ENCODE results near the gene CELF2.

The CELF2 gene

DNA sequence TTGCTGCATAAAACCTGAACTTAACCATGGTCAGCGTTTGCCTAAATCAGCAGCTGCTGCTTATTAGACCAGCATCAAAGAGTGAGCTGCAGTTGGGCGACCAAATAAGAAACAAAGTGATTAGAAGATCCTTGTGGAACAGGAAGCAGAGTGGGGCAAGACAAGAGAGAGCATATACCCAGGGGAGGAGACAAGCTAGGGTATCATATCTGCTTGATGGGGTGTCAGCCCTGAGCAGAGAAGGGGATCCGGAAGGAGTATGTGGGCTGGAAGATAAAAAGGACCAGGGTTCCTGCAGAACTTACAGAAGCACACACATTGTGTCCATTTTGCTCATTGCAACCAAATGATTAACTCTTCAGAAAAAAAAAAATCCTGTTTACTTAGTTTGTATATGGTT lies 213.6 kb downstream of the CELF2 start:
- DNase-seq: no peak

GRCh38 chr10:11232222-11232961 lies 214.7 kb downstream of the CELF2 start:
- peak; percentile 50 for DNase-seq

DNA sequence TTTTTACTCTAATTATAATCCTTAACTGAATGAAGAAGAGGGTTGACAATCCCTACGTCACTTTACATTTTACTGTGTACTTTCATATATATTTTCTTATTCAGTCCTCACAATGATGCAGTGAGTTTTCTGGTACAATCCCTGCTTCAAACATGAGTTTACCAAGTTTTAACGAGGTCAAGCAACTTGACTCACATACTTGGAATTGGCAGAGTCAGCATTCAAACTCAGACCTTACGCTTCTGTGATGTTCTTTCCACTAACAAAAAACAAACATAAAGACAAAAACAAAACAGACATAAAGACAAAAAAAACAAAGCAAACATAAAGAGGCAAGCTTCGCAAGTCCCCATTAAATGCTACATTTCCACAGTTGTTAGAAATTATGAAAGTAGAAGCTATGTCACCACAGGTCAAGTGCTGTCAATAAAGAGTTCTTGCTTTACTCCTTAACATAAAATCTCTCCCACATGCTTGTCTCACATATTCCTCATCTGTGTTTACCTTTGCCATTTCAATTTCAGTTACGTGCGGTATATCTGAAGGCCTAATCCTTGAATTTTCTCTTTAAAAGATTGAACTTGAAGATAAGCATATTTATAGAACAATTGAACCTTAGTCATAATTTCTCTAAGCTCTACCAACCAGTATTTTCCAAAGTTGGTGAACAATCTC lies 217.3 kb downstream of the CELF2 start:
- DNase-seq: no peak

- DNase-seq: no peak
These were observed 218.1 kb downstream of the CELF2 start for GRCh38 chr10:11235771-11236170.

GRCh38 chr10:11236234-11236633 lies 218.6 kb downstream of the CELF2 start:
- peak; percentile 54 for DNase-seq

DNA sequence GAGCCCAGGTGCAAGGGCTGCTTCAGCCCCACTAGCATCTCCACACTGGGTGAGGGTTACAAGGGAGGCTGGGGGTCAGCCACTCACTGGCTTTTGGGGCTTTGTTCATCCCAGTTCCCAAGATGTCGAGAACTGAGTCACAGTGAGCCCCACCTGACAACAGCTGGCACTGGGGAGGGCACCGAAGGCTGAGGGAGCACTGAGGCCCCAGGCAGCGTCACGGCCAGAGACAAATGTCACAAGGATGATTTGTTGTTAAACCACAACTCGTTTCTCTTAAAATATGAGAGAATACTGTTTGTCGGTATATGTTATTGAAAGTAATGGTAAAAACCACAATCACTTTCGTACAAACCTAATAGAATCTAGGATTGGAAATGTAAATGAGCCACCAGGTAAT lies 219.9 kb downstream of the CELF2 start:
- peak; percentile 54 for DNase-seq

- DNase-seq: no peak
These were observed 221.2 kb downstream of the CELF2 start for GRCh38 chr10:11238893-11239292.

- DNase-seq: no peak
These were observed 223.0 kb downstream of the CELF2 start for GRCh38 chr10:11240641-11241040.

DNA sequence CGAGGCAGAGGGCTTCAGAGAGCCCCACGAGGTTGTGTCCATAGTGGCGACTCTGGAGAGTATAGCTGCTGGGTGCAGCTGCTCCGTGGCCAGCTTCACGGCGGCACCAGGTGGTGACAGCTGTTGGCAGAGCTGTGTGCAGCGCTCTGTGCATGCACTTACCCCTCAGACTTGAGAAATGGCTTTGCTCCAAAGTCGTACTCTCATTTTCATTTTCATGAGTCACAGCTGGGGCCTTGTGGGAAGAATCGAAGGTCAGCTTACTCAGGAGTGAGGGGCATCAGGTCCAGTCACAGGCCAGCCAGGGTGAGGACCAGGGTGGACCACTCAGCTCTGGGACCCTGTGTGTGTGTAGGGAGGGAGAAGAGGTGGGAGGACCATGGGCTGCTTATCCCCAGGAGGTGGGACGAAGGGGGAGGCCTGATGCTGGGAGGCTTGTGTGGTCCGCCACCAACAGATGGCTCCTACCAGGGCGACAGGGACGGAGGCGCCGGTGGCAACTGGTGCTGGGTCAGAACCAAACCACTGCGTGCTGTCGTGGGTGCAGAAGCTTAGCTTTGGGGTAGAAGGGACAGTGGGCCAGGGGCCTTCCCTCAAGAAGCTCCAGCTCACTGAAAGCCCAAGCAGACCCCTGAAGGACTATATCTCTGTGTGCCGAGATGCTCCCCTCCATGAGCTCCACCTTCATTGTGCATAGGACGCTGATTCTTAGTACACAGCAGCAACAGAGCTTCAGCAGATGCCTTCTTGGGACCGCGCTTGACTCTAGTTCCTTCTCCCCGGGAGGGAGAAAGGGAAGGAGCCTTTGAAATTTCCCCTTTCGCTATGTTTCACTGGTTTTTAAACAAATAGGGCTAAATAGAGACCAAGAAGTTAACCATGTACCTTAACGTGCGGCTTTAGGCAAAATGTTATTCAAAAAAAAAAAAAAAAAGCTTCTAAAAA lies 225.0 kb downstream of the CELF2 start:
- DNase-seq: peak; percentile 42

DNA sequence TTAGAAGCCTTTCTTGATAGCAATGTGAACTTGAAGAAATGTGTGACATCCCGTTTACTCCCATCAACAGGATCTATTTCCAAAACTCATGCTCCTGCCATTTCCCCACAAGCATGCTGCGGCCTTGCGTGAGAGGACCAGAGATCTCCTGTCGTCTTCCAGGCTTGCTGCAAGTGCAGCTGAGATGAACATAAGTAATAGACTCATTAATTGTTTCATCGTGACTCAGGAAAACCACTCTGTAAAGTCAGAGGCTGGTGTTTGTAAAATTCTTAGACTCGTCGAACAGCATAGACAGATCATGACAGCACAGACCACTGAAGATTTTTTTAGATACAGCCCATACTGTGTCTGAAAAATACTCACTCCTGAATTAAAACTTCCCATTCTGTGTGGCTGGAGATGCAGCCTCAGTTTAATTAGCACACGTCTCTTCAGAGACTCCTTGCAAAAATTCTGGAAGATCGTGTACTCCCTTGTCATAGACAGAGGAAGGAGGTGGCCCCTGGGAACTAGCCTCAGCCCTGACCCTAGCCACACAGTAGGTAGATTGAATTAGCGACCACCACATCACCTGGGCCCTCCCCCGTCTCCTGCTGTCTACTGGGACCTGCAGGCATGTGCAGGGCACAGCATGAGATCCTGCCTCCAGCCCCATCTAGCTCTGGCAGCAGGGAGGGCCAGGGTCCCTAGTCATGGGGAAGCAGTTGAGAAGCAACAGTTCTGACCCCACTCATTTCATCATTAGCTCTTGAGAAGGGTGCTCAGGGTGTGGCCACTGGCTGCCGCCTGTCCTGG lies 226.0 kb downstream of the CELF2 start:
- no peak for DNase-seq

GRCh38 chr10:11245095-11245479 lies 227.4 kb downstream of the CELF2 start:
- DNase-seq: no peak

- DNase-seq: peak; percentile 39
These were observed 227.8 kb downstream of the CELF2 start for GRCh38 chr10:11245510-11245909.

GRCh38 chr10:11245981-11246590 lies 228.4 kb downstream of the CELF2 start:
- no peak for DNase-seq

DNA sequence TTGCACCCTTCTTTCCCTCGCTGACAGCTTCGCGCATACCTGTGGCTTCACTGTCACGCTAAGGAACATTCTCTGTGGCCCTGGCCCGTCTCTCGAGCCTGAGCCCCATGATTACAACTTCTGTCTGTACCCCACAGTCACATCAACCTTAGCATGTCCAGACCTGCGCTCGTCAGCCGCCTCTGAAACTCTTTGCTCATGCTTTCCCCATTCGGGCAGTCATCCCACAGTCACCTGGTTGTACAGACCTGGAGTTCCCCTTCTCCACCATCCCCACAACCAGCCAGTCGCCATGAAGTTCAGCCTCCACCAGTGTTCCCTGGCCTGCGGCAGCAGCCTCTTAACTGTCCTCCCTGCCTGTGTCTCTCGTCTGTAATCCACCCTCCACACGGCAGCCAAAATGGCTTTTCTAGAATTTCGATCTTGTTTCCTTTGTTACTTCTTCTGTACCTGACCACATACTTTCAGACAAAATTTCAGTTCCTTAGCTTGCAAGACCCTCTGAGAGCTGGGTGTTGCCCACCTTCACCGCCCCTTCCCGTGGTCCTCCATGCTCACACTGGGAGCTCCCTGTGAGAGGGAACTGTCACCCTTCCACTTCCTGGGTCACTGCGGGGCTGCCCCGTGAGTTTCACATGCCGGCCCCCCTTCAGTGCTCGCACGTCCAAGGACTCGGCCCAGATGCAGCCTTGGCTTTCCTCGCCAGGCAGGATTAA lies 229.2 kb downstream of the CELF2 start:
- DNase-seq: no peak

DNA sequence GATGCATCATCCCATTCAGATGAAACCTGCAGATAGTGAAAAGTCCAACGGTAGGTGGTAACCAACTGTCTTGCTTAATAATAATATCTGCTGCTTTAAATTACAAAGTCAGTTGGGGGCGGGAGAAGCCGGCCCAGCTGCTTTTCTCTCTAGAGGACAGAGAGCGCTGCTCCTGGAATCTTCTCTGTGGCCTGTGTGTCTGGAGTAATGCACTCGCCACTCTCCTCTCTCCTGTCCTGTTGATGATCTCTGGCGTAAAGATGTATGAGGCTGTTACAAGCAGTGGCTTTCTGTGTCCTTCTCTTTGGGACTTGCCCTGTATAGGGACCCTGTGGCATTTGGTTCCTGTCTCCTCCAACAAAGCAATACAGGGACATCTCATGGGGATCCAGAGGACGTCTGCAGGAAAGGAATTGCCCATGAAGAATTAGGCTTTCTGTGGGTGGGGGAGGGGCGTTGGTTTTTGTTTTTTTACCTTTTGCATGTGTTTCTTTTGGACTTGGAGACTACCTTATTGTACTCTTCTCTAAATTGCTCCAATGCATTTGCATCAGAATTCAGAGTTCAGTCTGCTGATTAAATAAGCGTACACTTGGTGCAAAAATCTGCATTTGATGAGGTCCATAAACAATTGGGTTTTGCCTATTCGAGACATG lies 231.6 kb downstream of the CELF2 start:
- no peak for DNase-seq

GRCh38 chr10:11249808-11250195 lies 232.1 kb downstream of the CELF2 start:
- DNase-seq: no peak

DNA sequence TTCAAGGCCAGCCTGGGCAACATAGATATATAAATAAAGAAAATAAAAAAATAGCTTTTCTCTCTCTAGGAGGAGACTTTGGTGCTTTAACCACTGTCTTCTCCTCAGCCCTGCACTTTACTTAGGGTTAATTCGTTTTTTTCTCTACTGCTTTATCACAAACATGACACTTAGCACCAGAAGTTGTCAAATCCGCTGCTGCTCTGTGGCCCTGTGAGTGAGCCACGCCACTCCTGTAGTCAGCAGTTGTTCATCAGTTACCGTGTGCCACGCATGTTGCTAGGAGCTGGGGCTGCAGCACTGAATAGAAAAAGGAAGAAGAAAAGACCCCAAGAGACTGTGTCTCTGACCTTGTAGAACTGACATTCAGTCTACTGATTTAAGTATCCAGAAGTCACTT lies 232.6 kb downstream of the CELF2 start:
- DNase-seq: no peak

DNA sequence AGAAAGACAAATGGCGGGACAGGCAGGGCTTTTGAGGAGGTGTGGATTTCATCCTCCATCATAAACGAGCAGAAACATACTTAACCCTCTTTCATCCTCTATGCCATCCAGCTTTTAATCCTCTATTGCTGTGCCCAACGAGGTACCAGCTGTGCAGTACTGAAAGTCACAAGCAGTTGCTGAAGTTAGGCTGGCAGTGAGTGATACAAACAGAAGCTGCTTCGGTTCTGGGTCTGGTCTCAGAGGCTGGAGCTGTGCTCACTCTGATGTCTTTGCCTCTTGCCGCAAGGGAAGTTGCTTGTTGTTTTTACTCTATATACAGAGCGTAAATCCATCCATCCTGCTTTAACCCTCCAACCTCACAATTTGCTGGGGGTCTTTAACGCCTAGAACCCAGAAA lies 235.2 kb downstream of the CELF2 start:
- DNase-seq: no peak

DNA sequence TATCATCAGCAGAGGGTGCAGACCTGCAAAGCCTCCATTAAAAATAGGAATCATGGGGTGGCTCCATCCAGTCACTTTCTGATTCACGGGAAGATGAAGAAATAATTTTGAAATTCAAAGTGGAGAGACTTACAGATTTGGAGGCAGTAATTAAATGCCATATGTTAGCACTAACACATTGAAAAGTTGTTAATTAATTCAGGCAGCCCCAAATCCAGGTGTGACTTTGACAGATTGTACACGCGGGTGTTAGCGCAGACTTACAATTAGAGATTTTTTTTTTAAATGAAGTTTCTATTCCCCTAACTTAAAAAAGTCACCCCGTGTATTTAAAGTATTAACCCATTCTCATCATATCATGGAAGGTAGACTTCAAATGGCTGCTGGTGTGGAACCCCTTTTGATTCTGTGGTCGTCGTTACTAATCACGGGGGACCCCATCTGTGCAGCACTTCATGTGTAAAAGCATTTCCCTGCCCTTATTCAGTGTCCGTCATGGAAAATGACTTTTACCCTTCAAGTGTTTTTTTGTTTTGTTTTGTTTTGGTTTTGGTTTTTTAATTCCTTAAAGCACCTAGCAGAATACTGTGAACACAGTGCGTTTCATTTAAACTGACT lies 235.8 kb downstream of the CELF2 start:
- no peak for DNase-seq

DNA sequence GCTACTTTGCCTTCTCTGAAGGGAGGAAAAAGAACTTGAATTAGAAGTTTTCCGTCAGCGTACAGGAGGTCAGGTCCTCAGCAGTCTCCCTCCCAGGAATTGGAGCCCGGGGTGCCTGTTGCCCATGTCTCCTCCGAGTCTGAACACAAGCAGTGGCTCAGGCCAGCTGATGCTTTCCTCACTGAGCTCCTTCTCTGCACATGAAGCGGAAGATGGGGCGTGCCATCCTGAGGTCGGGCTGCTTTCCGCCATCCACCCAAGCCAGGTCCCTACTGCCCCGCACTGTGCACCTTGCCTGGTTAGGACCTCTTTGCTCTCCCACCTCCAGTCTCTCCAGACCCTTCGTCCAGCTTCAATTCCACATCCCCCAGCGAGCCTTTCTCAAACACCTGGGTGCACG lies 237.5 kb downstream of the CELF2 start:
- no peak for DNase-seq

Measured in stimulated activated CD4-positive, alpha-beta T cell treated with anti-CD3 and anti-CD28 coated beads, Interleukin-1b, Interleukin-23, amount 100 ng/mL, for 48 hours (primary cell).